ENCODE results near the gene SH3BP4. TPM values are rescaled to one million over a fixed set of nuclear protein-coding genes. Genes with fewer than 3 reads are reported as not detected.

SH3BP4 gene
- total RNA-seq, 2 donors from 2014 or later: 0.31 TPM; not detected in 1

DNA sequence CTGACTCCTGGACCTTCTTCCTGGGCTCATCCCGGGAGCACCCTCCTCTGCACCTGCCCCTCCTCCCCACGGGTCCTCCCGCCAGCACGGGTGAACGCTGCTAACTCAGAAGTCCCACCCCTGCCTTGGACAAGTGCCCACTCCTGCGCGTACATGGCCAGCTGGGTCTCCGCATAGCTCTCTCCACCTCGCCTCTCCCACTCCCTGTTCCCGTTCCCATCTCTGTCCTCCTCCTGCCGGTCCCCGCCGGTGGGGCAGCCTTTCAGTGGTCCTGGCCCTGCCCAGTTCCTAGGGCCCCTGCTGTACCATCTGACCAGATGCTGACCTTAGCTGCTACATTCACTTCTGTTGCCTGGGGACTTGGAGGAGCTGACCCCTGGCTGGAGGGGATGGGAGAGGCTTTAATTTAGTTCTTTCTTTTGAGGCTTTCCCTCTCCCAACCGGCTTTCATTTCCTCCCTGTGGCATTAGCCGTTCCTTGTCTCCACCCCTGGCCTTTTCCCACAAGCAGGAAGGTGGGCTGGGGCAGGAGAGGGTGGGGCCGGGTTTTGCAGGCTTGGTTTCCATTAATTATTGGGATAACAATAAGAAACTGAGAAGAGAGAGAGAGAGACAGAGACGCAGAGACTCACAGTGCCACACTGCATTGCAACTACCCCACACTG lies 136.1 kb downstream of the SH3BP4 start:
- Mint-ChIP-seq H3K36me3 (no peaks in the 10 kb centered on the region), H3K27ac (no peak overlapping the region), H3K9me3 (no peaks in the 10 kb centered on the region)
- ATAC-seq (no peak), DNase-seq (ENCODE audit: low spot score in 2 of 2) (no peak)

DNA sequence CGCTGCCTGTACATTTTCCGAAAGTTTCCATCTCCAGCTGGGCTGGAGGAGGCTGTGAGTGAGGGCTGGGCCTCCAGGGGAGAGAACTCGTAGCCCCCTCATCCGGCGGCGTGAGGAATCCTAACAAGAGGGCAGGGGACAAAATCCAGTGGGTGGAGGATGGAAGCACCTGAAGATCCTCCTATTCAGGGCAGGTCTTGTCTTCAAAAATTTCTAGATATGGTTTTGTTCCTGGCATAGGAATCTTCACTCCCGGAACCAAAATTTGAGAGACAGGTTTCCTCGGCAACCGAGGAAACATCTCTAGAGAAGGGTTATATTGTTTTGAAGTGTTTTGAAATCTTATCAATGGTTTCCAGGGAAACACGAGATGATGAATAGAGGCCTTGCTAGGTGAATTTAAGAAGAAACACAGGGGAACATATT lies 136.7 kb downstream of the SH3BP4 start:
- DNase-seq (ENCODE audit: low spot score in 2 of 2) (no peak), ATAC-seq (no peak)
- H3K36me3 Mint-ChIP-seq: no peaks in the 10 kb centered on the region
- no peak overlapping the region for H3K27ac Mint-ChIP-seq
- no peaks in the 10 kb centered on the region for H3K9me3 Mint-ChIP-seq

DNA sequence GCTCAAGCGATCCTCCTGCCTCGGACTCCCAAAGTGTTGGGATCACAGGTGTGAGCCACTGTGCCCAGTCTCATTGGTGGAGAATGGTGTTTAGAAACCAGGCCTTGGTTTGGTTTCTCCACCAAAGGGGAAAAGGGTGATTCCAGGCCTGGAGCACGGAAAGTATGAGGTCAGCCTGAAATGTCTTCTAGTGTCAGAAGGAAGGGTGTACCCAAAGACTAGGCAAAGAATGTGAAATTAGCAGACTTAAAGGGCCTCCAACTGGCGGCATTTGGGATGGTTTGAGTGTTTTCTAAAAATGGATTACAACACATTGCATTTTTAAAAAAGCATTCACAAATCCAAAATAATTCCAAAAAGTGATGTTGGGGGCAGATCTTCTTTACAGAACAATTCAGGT lies 139.6 kb downstream of the SH3BP4 start:
- no peak for ATAC-seq
- no peak for DNase-seq (ENCODE audit: low spot score in 2 of 2)
- Mint-ChIP-seq H3K36me3 (no peaks in the 10 kb centered on the region), H3K9me3 (no peaks in the 10 kb centered on the region), H3K27ac (no peak overlapping the region)

- Mint-ChIP-seq H3K27ac (no peak overlapping the region), H3K9me3 (no peaks in the 10 kb centered on the region), H3K36me3 (no peaks in the 10 kb centered on the region)
- DNase-seq (ENCODE audit: low spot score in 2 of 2): no peak
- ATAC-seq: no peak
Observed at GRCh38 chr2:235091983-235092382, 140.2 kb downstream of the SH3BP4 start.

- Mint-ChIP-seq H3K36me3 (no peaks in the 10 kb centered on the region), H3K27ac (no peak overlapping the region), H3K9me3 (no peaks in the 10 kb centered on the region)
- DNase-seq (ENCODE audit: low spot score in 2 of 2) (no peak), ATAC-seq (no peak)
Observed at GRCh38 chr2:235092433-235093223, 140.8 kb downstream of the SH3BP4 start.

- ATAC-seq (no peak), DNase-seq (ENCODE audit: low spot score in 2 of 2) (no peak)
- H3K9me3 Mint-ChIP-seq: no peaks in the 10 kb centered on the region
- H3K27ac Mint-ChIP-seq: no peak overlapping the region
- no peaks in the 10 kb centered on the region for H3K36me3 Mint-ChIP-seq
Observed at GRCh38 chr2:235094457-235094856, 142.6 kb downstream of the SH3BP4 start.

GRCh38 chr2:235095569-235095968 lies 143.8 kb downstream of the SH3BP4 start:
- DNase-seq (ENCODE audit: low spot score in 2 of 2) (no peak), ATAC-seq (no peak)
- Mint-ChIP-seq H3K9me3 (no peaks in the 10 kb centered on the region), H3K36me3 (no peaks in the 10 kb centered on the region), H3K27ac (no peak overlapping the region)

GRCh38 chr2:235096447-235096846 lies 144.6 kb downstream of the SH3BP4 start:
- no peaks in the 10 kb centered on the region for H3K36me3 Mint-ChIP-seq
- H3K9me3 Mint-ChIP-seq: no peaks in the 10 kb centered on the region
- DNase-seq (ENCODE audit: low spot score in 2 of 2): no peak
- no peak overlapping the region for H3K27ac Mint-ChIP-seq
- ATAC-seq: no peak

DNA sequence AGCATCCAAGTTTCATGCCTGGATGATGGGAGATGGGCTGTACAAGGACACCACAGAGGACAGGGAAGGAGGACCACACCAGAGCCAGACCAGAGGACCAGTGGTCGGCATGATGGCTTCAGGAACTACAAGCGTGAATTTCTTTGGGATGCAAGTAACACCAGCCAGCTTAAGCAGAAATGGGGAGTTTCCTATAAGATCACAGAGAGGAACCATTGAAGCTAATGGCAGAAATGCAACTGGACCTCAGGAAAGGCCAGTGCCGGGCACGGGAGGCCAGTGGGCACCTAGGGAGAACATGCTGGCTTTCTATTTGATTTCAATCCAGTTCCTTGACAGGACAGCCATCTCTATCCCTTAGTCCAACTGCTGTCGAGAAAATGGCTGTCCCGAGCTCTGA lies 145.4 kb downstream of the SH3BP4 start:
- no peak overlapping the region for H3K27ac Mint-ChIP-seq
- H3K9me3 Mint-ChIP-seq: no peaks in the 10 kb centered on the region
- no peaks in the 10 kb centered on the region for H3K36me3 Mint-ChIP-seq
- DNase-seq (ENCODE audit: low spot score in 2 of 2) (no peak), ATAC-seq (no peak)

DNA sequence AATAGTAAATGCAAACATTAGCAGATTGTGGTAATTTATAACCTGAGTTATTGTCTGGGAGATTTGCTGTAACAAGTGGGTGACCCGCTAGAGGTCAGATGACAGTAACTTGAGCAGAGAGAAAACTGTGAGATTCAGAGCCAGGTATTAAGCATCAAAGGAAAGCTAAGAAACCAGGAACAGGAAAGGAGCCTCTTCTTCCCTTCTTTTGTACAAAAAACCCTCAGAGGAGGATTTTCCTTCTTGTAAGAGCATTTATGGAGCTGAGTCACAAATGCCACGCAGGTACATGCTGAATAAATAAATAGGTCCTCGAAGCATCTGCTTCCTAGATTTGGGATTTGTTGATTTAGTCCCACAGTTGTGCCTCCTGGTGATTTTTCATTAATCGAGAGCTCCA lies 146.5 kb downstream of the SH3BP4 start:
- H3K36me3 Mint-ChIP-seq: no peaks in the 10 kb centered on the region
- H3K27ac Mint-ChIP-seq: no peak overlapping the region
- no peaks in the 10 kb centered on the region for H3K9me3 Mint-ChIP-seq
- DNase-seq (ENCODE audit: low spot score in 2 of 2): no peak
- ATAC-seq: no peak

DNA sequence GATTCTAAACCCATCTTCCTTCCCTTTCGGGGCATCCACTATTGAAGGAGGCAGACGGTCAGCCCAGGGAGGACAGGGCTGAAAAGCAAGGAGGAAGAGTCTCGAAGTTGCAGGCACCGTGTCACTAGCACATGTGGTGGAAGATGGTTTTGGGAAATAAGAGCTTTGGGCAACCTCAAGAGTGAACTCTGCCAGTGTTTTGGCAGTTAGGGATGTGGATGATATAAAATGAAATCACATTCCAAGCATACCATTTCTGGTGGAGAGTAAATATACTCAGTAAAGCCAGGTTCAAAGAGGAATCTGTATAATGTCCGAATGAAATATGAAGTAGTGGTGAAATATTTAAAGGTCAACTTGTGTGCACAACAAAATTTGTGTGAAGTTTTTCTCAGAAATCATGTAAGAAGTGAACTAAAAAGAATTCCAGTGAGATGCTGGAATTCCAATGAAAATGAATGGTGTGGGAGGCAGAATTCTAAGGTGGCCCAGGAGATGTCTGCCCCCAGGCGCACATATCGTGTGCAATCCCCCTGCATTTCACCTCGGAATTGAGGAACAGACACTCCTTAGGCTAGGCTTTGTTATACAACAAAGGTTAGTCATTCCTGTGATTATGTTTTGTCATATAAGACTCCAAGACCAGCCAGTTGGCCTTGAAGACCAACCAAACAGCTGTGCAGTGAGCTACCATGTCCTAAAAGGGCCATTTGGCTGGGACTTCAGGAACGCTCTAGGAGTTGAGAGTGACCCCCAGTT lies 147.1 kb downstream of the SH3BP4 start:
- Mint-ChIP-seq H3K9me3 (no peaks in the 10 kb centered on the region), H3K36me3 (no peaks in the 10 kb centered on the region), H3K27ac (no peak overlapping the region)
- DNase-seq (ENCODE audit: low spot score in 2 of 2) (no peak), ATAC-seq (no peak)

DNA sequence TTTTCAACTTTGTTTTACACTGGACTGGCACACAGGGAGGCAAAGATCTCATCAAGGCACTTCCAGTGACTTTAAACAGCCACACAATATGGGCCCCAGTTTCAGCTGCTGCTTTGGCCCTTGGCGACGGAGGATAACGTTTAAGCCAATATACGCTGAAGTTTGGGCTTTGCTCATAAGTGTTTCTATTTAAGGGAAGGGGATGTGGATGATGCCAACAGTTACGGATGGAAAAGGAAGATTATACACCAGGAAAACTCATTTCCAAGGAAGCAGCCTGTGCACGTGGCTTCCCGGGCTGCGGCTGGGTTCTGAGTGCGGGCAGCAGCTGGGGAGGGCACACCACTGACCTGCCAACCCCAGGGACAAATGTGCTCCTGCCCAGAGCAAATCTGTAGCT lies 151.1 kb downstream of the SH3BP4 start:
- no peak overlapping the region for H3K27ac Mint-ChIP-seq
- no peak for ATAC-seq
- H3K36me3 Mint-ChIP-seq: no peaks in the 10 kb centered on the region
- no peaks in the 10 kb centered on the region for H3K9me3 Mint-ChIP-seq
- no peak for DNase-seq (ENCODE audit: low spot score in 2 of 2)
